22Rv1 (cell line): ENCODE measurements around the gene CCM2.

Source experiments
- ZFX ChIP-seq: fragments of 450-650 bp; IDR thresholded peaks from 2 replicates; pipeline ENCODE4 v1.6.1; 2017; ENCODE audit warnings: antibody characterized with exemption, borderline replicate concordance
- TF ChIP-seq, protein P1 (sequence below): fragments of 450-650 bp; IDR thresholded peaks from 2 replicates; pipeline ENCODE4 v1.5.1; 2017; ENCODE audit warnings: mild to moderate bottlenecking

DNA sequence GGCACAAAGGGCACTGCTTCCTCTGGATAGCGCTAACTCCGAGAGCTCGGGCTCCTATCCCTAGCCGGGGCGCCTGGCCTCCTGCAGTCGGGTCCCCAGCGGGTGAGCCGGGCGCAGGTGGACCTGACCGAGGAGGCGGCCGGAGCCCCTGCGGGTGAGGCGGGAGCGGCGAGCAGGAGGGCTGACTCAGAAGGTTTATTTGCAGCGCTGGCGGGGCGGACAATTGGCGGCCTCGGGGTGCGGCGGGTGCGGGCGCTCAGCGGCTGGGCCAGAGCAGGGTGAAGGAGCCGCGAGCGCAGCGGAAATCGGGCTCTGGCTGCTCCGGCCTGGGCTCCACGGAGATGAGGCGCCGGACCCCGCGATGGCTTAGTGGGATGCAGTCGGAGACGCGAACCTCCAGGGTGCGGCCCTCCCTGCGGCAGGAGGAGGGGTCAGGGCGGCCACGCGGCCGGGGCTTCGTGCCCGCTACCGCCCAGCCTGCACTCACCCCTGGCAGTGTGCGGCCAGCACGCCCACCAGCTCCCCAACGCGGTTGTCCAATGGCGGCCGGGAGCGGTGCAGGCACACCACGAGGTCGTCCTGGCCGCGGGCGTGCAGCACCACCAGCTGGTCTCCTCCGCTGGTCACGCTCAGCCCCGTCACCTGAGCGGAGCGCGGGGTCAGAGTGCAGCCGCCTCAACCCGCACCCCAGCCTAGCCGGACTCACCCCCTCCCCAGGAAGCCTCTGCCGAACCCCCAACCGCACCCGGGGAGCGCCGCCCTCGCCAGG is 37.3 kb upstream of the CCM2 start:
- TF ChIP-seq, protein P1, sequence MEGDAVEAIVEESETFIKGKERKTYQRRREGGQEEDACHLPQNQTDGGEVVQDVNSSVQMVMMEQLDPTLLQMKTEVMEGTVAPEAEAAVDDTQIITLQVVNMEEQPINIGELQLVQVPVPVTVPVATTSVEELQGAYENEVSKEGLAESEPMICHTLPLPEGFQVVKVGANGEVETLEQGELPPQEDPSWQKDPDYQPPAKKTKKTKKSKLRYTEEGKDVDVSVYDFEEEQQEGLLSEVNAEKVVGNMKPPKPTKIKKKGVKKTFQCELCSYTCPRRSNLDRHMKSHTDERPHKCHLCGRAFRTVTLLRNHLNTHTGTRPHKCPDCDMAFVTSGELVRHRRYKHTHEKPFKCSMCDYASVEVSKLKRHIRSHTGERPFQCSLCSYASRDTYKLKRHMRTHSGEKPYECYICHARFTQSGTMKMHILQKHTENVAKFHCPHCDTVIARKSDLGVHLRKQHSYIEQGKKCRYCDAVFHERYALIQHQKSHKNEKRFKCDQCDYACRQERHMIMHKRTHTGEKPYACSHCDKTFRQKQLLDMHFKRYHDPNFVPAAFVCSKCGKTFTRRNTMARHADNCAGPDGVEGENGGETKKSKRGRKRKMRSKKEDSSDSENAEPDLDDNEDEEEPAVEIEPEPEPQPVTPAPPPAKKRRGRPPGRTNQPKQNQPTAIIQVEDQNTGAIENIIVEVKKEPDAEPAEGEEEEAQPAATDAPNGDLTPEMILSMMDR: 0 out of 2 replicates have a peak, but pooled peaks have one; percentile 30
- TF ChIP-seq ZFX: no peak
